Measurements from ENCODE around the gene ZNF774.
"Not testable (repeated sequence)": the region's sequence is repeated elsewhere in the genome, so short reads cannot be mapped to it uniquely, and the experiment has no call there.

Gene ZNF774

GRCh38 chr15:90345857-90346256, 6.2 kb upstream of the ZNF774 start:
- no peak for DNase-seq (ENCODE audit: low read depth)

GRCh38 chr15:90347431-90348065, 4.5 kb upstream of the ZNF774 start:
- DNase-seq (ENCODE audit: low read depth), result not testable (repeated sequence)

- no peak for DNase-seq (ENCODE audit: low read depth)
Observed at GRCh38 chr15:90348456-90348855, 3.6 kb upstream of the ZNF774 start.

- DNase-seq (ENCODE audit: low read depth), result no peak
Observed at GRCh38 chr15:90349072-90349471, 3.0 kb upstream of the ZNF774 start.

GRCh38 chr15:90349821-90350220, 2.3 kb upstream of the ZNF774 start:
- no peak for DNase-seq (ENCODE audit: low read depth)

GRCh38 chr15:90351479-90352106, 491 bp upstream of the ZNF774 start:
- no peak for DNase-seq (ENCODE audit: low read depth)

- DNase-seq (ENCODE audit: low read depth), result no peak
Observed at GRCh38 chr15:90354986-90355385, 2.9 kb downstream of the ZNF774 start.

- no peak for DNase-seq (ENCODE audit: low read depth)
Observed at GRCh38 chr15:90358124-90359033, 6.3 kb downstream of the ZNF774 start.

- no peak for DNase-seq (ENCODE audit: low read depth)
Observed at GRCh38 chr15:90360746-90361145, 8.7 kb downstream of the ZNF774 start.

- DNase-seq (ENCODE audit: low read depth), result no peak
Observed at GRCh38 chr15:90362936-90363212, 10.8 kb downstream of the ZNF774 start.

GRCh38 chr15:90364251-90364650, 12.2 kb downstream of the ZNF774 start:
- no peak for DNase-seq (ENCODE audit: low read depth)

- no peak for DNase-seq (ENCODE audit: low read depth)
Observed at GRCh38 chr15:90365414-90366055, 13.5 kb downstream of the ZNF774 start.

GRCh38 chr15:90367576-90367975, 15.5 kb downstream of the ZNF774 start:
- DNase-seq (ENCODE audit: low read depth), result no peak

GRCh38 chr15:90375071-90375470, 23.0 kb downstream of the ZNF774 start:
- no peak for DNase-seq (ENCODE audit: low read depth)

- no peak for DNase-seq (ENCODE audit: low read depth)
Observed at GRCh38 chr15:90376789-90377188, 24.7 kb downstream of the ZNF774 start.

GRCh38 chr15:90379263-90379662, 27.2 kb downstream of the ZNF774 start:
- no peak for DNase-seq (ENCODE audit: low read depth)

GRCh38 chr15:90381515-90381914, 29.4 kb downstream of the ZNF774 start:
- DNase-seq (ENCODE audit: low read depth), result no peak

- DNase-seq (ENCODE audit: low read depth), result no peak
Observed at GRCh38 chr15:90382320-90382719, 30.2 kb downstream of the ZNF774 start.

- no peak for DNase-seq (ENCODE audit: low read depth)
Observed at GRCh38 chr15:90386221-90386620, 34.1 kb downstream of the ZNF774 start.

- peak; percentile 89 for DNase-seq (ENCODE audit: low read depth)
Observed at GRCh38 chr15:90387534-90388461, 35.7 kb downstream of the ZNF774 start, which contains the start of gene IQGAP1. IQGAP1 (plus strand) TSS chr15:90388242; CDS start chr15:90388342, 100 bp downstream.

All from stimulated activated CD8-positive, alpha-beta memory T cell treated with anti-CD3 and anti-CD28 coated beads, Interleukin-15, amount 100 ng/mL, for 1 hour (primary cell).